GM12872 (cell line): ENCODE data around the gene OAF.
A peak's percentile ranks its signal among the peaks of the same experiment; 100 is the strongest.

Source experiments
- TF ChIP-seq, protein P1 (sequence below): IDR thresholded peaks from 3 replicates; pipeline ENCODE4 v1.5.1; 2011; ENCODE audit warnings: low read depth, mild to moderate bottlenecking, low read length, moderate library complexity; ENCODE audit not compliant: insufficient read depth

The OAF gene

DNA sequence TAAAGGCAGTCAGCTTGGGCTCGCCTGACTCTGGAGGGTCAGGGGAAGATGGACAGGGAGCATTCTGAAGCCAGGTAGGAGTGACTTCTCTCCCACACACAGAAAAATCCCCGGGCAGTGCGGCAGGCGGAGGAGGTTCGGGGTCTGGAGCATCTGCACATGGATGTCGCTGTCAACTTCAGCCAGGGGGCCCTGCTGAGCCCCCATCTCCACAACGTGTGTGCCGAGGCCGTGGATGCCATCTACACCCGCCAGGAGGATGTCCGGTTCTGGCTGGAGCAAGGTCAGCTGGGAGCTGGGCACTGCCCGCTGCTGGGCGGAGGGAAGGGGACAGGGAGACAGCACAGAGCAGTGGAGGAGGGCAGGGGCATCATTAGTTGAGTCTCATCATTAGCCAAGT lies 15.9 kb downstream of the OAF start:
- TF ChIP-seq, protein P1, sequence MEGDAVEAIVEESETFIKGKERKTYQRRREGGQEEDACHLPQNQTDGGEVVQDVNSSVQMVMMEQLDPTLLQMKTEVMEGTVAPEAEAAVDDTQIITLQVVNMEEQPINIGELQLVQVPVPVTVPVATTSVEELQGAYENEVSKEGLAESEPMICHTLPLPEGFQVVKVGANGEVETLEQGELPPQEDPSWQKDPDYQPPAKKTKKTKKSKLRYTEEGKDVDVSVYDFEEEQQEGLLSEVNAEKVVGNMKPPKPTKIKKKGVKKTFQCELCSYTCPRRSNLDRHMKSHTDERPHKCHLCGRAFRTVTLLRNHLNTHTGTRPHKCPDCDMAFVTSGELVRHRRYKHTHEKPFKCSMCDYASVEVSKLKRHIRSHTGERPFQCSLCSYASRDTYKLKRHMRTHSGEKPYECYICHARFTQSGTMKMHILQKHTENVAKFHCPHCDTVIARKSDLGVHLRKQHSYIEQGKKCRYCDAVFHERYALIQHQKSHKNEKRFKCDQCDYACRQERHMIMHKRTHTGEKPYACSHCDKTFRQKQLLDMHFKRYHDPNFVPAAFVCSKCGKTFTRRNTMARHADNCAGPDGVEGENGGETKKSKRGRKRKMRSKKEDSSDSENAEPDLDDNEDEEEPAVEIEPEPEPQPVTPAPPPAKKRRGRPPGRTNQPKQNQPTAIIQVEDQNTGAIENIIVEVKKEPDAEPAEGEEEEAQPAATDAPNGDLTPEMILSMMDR: no peak

DNA sequence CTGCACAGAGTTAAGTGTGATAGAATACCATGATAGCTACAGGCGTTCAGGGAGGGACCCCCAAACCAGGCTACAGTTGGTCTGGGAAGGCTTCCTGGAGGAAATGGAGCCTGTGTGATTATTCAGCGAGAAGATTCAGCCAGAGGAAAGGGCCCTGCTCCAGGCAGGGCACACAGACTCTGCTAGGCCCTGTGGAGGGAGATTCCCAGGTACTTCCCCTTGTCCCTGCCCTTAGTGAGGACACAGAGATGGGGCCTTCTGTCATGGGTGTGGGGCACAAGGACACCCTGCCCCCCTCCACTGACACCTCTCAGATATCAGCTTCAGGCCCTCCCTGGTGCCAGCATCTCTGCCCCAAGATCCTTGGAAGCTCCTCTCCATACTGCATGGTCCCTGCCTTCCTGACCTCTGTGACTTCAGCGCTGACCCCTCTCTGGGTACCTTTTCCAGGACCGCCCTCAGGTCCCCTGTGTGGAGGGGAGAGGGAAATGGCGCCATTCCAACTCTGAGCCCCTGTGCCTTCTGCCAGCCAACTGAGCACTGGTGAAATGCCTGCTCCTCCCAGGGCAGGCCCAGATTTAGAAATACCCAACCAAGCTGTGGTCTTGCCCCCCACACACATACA lies 16.5 kb downstream of the OAF start:
- TF ChIP-seq, protein P1: no peak

DNA sequence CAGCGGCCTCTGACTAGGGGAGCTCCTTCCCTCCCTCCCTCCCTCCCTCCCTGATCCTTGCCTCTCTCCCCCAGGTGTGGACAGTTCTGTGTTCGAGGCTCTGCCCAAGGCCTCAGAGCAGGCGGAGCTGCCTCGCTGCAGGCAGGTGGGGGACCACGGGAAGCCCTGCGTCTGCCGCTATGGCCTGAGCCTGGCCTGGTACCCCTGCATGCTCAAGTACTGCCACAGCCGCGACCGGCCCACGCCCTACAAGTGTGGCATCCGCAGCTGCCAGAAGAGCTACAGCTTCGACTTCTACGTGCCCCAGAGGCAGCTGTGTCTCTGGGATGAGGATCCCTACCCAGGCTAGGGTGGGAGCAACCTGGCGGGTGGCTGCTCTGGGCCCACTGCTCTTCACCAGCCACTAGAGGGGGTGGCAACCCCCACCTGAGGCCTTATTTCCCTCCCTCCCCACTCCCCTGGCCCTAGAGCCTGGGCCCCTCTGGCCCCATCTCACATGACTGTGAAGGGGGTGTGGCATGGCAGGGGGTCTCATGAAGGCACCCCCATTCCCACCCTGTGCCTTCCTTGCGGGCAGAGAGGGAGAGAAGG lies 18.1 kb downstream of the OAF start:
- TF ChIP-seq, protein P1: peak; percentile 50; the same call in 2 of the 3 replicates

DNA sequence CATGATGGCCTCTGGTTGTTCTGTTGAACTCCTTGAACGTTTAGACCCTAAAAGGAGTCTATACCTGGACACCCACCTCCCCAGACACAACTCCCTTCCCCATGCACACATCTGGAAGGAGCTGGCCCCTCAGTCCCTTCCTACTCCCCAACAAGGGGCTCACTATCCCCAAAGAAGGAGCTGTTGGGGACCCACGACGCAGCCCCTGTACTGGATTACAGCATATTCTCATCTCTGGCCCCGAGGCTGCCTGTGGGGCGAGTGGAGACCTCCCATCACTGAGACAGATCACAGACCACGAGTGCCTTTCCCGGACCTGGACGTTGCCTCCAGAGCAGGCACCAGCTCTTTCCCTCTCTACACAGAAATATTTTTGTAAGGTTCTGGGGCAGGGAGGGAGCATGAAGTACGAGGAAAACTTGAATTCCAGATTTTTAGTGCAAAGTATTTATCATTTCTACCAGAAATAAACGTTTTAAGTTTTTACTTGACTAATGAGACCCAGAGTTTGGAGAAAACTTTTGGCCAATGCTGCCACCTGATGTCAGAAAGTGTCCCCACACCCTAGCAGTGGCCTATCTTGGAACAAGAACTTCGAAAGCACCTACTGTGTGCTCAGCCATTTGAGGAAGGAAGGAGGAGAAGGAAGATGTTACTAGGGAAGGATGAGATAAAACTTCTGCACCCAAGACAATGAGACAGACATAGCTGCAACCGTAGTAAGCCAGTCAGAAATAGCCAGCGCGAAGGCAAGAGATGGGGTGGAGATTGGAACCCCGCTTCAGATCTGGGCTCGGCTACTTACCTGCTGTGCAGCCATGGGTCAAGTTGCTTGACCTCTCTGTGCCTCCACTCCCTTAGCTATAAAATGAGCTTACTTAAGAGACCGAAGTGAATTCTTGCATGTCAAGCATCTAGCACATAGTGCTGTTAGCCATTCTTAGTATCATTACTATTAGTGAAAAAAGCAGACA lies 18.9 kb downstream of the OAF start:
- TF ChIP-seq, protein P1: peak; percentile 56

DNA sequence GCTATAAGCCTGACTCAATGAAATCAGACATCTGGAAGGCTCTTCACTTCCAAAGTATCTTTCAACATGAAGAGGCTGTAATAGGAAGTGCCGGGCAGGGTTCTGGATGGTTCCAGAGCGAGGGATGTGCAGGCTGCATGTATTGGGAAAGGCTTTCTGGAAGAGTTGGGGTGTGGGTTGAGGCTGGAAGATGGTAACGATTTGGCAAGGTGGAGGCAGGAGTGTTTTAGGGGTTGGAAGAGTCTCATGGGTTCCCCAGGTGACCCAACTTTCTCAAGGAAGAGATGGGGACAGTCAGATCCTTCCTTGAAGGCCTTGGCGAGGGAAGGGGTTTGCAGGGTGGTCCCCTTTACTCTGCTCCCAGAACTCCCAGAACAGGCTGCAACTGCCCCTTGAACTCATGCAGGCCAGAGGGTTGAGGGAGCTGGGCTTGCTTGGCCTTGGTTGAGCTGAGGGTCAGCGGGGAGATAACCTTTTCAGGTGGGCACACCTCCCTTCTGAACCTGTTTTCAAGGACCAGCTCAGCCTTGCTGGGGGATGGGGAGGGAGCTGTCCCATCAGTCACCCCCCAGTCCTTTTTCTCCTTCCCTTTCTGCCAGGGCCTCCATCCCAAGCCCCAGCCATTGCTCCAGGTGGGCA lies 19.7 kb downstream of the OAF start:
- TF ChIP-seq, protein P1: no peak

DNA sequence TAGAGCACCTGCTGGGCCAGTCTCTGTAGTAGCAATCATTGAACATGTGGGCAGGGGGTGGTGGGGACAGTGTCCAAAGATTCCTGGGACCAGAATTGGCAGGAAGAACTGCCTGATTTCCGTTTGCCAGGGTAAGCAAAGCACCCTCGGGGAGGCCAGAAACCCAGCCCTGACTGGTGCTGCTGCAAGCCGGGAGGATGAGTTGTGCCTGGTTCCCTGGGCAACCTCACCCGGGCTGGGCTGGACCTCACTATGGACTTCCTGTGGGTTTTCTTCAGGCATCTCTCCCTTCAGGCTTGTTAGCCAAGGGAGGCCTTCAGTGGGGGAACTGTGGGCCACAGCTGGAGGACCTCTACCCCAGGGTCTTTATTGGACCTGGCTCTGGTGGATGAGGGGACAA lies 21.1 kb downstream of the OAF start:
- TF ChIP-seq, protein P1: no peak

DNA sequence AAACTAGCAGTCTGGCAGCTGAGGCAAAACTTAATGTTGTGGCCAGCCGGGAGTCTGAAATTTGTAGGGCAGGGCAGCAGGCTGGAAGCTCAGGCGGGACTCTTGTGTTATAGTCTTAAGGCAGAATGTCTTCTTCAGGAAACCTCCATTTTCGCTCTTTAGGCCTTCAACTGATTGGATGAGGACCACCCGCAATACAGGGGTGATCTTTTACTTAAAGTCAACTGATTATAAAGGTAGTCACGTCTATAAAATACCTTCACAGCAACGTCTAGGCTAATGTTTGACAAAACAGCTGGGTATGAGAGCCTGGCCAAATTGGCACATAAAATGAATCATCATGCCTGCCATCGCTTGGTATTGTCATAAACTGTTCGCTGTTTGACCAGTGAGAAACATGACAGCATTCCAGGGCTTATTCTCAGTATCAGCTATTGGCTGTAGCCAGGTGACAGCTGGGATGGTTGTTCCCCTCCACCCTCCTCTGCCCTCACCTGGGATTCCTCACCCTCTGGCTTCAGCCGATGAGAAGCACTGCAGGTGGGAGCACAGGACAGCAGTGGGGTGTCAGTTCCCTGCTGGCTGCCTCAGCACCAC lies 22.5 kb downstream of the OAF start:
- TF ChIP-seq, protein P1: no peak
